Spleen (tissue), 11 donors: Measurements from ENCODE around the gene ATG4D. TPM values are rescaled to one million over a fixed set of nuclear protein-coding genes. Genes with fewer than 3 reads are reported as not detected.

Experiments
- DNase-seq: peaks from one replicate; pipeline ENCODE4 v3.0.0-alpha.2; 2020
- H3K27ac ChIP-seq, 8 donors: fragments of 200-600 bp; sonication (generic) in 7 of 8; 1 replicate in 4 of 8; 2 replicates in 4 of 8; pipeline versions ENCODE4 v1.5.0 to v1.8.0; 2016 to 2021; ENCODE audit warnings: inconsistent platforms in 4 of 8, mild to moderate bottlenecking in 4 of 8, moderate library complexity in 1 of 8
- H3K27me3 ChIP-seq, 7 donors: fragments of 200-600 bp; sonication (generic) in 6 of 7; replicated peaks in 1 of 7; 1 replicate in 4 of 7; 2 replicates in 3 of 7; pipeline versions ENCODE4 v1.5.0 to v1.8.0; 2016 to 2021; ENCODE audit warnings: inconsistent platforms in 3 of 7, mild to moderate bottlenecking in 1 of 7
- H3K36me3 ChIP-seq, 6 donors: fragments of 200-600 bp; sonication (generic) in 5 of 6; 1 replicate in 4 of 6; 2 replicates in 2 of 6; pipeline versions ENCODE4 v1.5.0 to v1.8.0; 2016 to 2021; ENCODE audit warnings: inconsistent platforms in 2 of 6
- H3K4me1 ChIP-seq, 6 donors: fragments of 200-600 bp; sonication (generic) in 5 of 6; 1 replicate in 3 of 6; 2 replicates in 3 of 6; pipeline versions ENCODE4 v1.5.0 to v1.8.0; 2016 to 2021; ENCODE audit warnings: inconsistent platforms in 3 of 6
- H3K4me3 ChIP-seq, 8 donors: fragments of 200-600 bp; sonication (generic) in 7 of 8; 1 replicate in 4 of 8; 2 replicates in 4 of 8; pipeline versions ENCODE4 v1.5.0 to v1.8.0; 2016 to 2021; ENCODE audit warnings: inconsistent platforms in 4 of 8, mild to moderate bottlenecking in 4 of 8, moderate library complexity in 2 of 8
- H3K9me3 ChIP-seq, 8 donors: fragments of 200-600 bp; sonication (generic) in 7 of 8; 1 replicate in 4 of 8; 2 replicates in 4 of 8; pipeline versions ENCODE4 v1.5.0 to v1.8.0; 2016 to 2021; ENCODE audit warnings: inconsistent platforms in 4 of 8
- POLR2A ChIP-seq, 3 donors: fragments of 450-650 bp; IDR thresholded peaks; one replicate each; pipeline ENCODE4 v1.5.1; 2017; ENCODE audit warnings: antibody characterized with exemption in 3 of 3, mild to moderate bottlenecking in 1 of 3
- POLR2AphosphoS5 ChIP-seq, 3 donors: sonication (generic); formaldehyde crosslinking; IDR thresholded peaks; one replicate each; pipeline ENCODE4 v1.5.1; 2017; ENCODE audit warnings: antibody characterized with exemption in 3 of 3
- WGBS, 5 donors: extraction: QIAGEN DNeasy Blood & Tissue Kit in 3 of 5; methylation state at CpG; one replicate each; pipeline versions ENCODE4 v1.1.5 to v1.1.7; 2013 to 2018; 5-methylcytosine and 5-hydroxymethylcytosine counted together
- intact Hi-C: fragments of 100-400 bp; cut with DNase I; formaldehyde crosslinking; loops from one replicate; pipeline ENCODE4 v1.15.0; 2023; ENCODE audit warnings: low total_unique reads
- polyA plus RNA-seq, 3 donors: library from polyadenylated mRNA; stranded (reverse); fragments of 200-250 nt; gene quantifications; one replicate each; pipeline ENCODE4 v1.2.1, GENCODE V29; 2013
- total RNA-seq, 7 donors: library from RNA; depleted of rRNA in 3 of 7; stranded (reverse); fragments of >200 nt in 3 of 7; fragmentation: NEBNext Ultra II Directional in 4 of 7; extraction: Animal tissue kit (Norgen Biotek cat#: 25700) in 4 of 7; gene quantifications; one replicate each; pipeline versions ENCODE4 v1.1.0 to v1.2.1, GENCODE V29; 2016 to 2021
- TF ChIP-seq, protein P1 (sequence below), 11 experiments: fragments of 200-600 bp in 7 of 11; fragments of 450-650 bp in 4 of 11; sonication (generic) in 4 of 11; IDR thresholded peaks in 8 of 11; conservative IDR thresholded peaks in 3 of 11; 1 replicate in 7 of 11; 2 replicates in 4 of 11; pipeline versions ENCODE4 v1.4.0 to v1.8.0; 2016 to 2021; ENCODE audit warnings: antibody characterized with exemption in 11 of 11, inconsistent platforms in 4 of 11, mild to moderate bottlenecking in 1 of 11
- donor health status: healthy with polysubstance abuse.
- donor health status: DM: no; HTN: no; CAD: no; lungs with moderate emphysema.
- donor health status: DM: no; HTN: no; CAD: no.
- donor health status: Bipolar disorder and iron deficiency.
- donor health status: healthy.
- donor health status: DM: no; HTN: no; CAD: no.
- donor health status: DM: yes; HTN: yes; CAD: no.

The ATG4D gene
- total and polyA plus RNA-seq, 10 donors = 18.2 to 40.5 (median 32.1) TPM

DNA sequence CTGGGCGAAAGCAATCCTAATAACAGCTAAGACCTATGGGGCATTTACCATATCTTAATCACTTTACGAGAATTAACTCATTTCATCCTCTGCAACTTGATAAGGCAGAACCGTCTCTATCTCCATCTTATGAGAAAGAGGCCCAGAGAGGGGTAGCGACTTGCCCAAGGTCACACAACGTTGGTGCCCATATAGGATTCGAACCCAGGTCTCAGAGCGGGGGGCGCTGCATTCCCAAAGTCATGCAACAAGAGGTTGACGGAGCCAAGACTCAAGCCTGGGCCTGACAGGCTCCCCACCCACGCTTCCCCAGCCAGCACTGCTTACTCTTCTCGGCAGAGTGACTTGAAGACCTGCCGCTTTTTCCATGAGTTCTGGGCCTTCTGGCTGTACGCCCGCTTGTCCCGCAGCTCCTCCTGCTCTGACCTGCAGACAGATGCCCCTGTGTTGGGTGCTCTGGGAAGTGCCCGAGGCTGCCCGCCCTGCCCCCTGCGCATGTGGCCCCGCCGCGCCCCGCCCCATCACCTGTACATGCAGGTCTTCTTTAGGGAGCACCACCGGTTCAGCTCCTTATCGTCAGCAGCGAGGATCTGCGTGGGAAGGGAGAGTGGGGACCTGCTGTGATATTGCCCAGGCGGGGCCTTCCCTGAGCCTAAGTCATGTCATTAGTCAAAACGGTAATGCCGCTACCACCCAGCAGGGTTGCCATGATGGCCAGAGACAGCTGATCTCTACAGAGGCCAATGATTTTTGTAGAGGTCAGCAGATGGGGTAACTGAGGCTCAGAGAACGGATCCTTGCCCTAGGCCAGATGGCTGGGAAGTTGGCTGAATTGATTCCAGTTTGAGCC is 11.3 kb downstream of the ATG4D start:
- Histone ChIP-seq H3K27me3 (no peaks in the 10 kb centered on the region), H3K9me3 (no peaks in the 10 kb centered on the region), H3K27ac (peak overlapping the region in 7 of 8 donors; percentile 4 to 87 (median 71)), H3K36me3 (peaks cover 0 to 100% (median 96%) of the 10 kb centered on the region in 6 donors), H3K4me3 (no peak overlapping the region), H3K4me1 (peaks cover 23 to 68% (median 42%) of the 10 kb centered on the region in 6 donors)
- DNase-seq = no peak
- intact Hi-C loops = no loop called here
- TF ChIP-seq, protein P1, sequence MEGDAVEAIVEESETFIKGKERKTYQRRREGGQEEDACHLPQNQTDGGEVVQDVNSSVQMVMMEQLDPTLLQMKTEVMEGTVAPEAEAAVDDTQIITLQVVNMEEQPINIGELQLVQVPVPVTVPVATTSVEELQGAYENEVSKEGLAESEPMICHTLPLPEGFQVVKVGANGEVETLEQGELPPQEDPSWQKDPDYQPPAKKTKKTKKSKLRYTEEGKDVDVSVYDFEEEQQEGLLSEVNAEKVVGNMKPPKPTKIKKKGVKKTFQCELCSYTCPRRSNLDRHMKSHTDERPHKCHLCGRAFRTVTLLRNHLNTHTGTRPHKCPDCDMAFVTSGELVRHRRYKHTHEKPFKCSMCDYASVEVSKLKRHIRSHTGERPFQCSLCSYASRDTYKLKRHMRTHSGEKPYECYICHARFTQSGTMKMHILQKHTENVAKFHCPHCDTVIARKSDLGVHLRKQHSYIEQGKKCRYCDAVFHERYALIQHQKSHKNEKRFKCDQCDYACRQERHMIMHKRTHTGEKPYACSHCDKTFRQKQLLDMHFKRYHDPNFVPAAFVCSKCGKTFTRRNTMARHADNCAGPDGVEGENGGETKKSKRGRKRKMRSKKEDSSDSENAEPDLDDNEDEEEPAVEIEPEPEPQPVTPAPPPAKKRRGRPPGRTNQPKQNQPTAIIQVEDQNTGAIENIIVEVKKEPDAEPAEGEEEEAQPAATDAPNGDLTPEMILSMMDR (IDR thresholded peaks at IDR 0.05 in 8 of 11, conservative IDR thresholded peaks at IDR 0.05 in 3 of 11) = no peak
- TF ChIP-seq POLR2AphosphoS5 (IDR thresholded peaks at IDR 0.05) = peak in 1 of 3 donors; percentile 57
- TF ChIP-seq POLR2A (IDR thresholded peaks at IDR 0.05) = no peak
- 86 to 90% (median 88%) methylated on average over 25 to 30 of the region's 30 CpGs for WGBS, 5 donors

DNA sequence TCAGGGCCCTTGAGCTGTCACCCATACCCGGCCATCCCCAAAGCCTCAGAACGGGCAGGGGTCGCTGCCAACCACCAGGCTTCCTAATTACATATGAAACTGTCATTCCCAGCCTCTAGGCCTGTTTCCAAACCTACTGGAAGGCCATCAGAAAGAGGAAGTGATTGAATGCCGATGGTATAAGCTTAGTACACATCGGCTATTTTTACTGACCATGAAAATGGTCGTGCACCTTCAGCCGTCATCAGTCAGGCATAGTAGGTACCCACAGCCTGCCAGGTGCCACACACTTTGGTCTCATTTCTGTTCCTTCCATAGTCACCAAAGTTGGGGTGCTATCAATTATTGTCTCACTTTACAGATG is 11.9 kb downstream of the ATG4D start:
- peaks cover 0 to 100% (median 96%) of the 10 kb centered on the region in 6 donors for H3K36me3 ChIP-seq
- DNase-seq = no peak
- TF ChIP-seq POLR2A (IDR thresholded peaks at IDR 0.05) (no peak), POLR2AphosphoS5 (IDR thresholded peaks at IDR 0.05) (no peak)
- TF ChIP-seq, protein P1 (IDR thresholded peaks at IDR 0.05 in 8 of 11, conservative IDR thresholded peaks at IDR 0.05 in 3 of 11) = no peak
- H3K4me1 ChIP-seq = peaks cover 23 to 63% (median 42%) of the 10 kb centered on the region in 6 donors
- H3K4me3 ChIP-seq = no peak overlapping the region
- H3K27me3 ChIP-seq = no peaks in the 10 kb centered on the region
- peak overlapping the region in 6 of 8 donors; percentile 4 to 87 (median 72) for H3K27ac ChIP-seq
- intact Hi-C loops = no loop called here
- 47 to 64% (median 55%) methylated on average over 7 of the region's 7 CpGs for WGBS, 5 donors
- no peaks in the 10 kb centered on the region for H3K9me3 ChIP-seq

- Histone ChIP-seq H3K27me3 (no peaks in the 10 kb centered on the region), H3K27ac (no peak overlapping the region), H3K4me1 (peaks cover 19 to 55% (median 33%) of the 10 kb centered on the region in 6 donors), H3K4me3 (no peak overlapping the region), H3K36me3 (peaks cover 0 to 100% (median 90%) of the 10 kb centered on the region in 6 donors), H3K9me3 (no peaks in the 10 kb centered on the region)
- intact Hi-C loops = no loop called here
- DNase-seq = no peak
- TF ChIP-seq POLR2AphosphoS5 (IDR thresholded peaks at IDR 0.05) (peak in 1 of 3 donors; percentile 66), POLR2A (IDR thresholded peaks at IDR 0.05) (no peak)
- TF ChIP-seq, protein P1 (IDR thresholded peaks at IDR 0.05 in 8 of 11, conservative IDR thresholded peaks at IDR 0.05 in 3 of 11) = no peak
- 95 to 97% (median 95%) methylated on average over 33 of the region's 33 CpGs for WGBS, 5 donors
Measured at GRCh38 chr19:10557603-10558197, 14.0 kb downstream of the ATG4D start.

GRCh38 chr19:10560154-10560553 is 16.4 kb downstream of the ATG4D start:
- Histone ChIP-seq H3K4me3 (no peak overlapping the region), H3K9me3 (no peaks in the 10 kb centered on the region), H3K27me3 (no peaks in the 10 kb centered on the region), H3K36me3 (peaks cover 0 to 92% (median 70%) of the 10 kb centered on the region in 6 donors), H3K27ac (no peak overlapping the region), H3K4me1 (peaks cover 8 to 55% (median 19%) of the 10 kb centered on the region in 6 donors)
- WGBS, 5 donors = 82 to 90% (median 89%) methylated on average over 7 of the region's 7 CpGs
- no peak for DNase-seq
- TF ChIP-seq POLR2A (IDR thresholded peaks at IDR 0.05) (no peak), POLR2AphosphoS5 (IDR thresholded peaks at IDR 0.05) (no peak)
- TF ChIP-seq, protein P1 (IDR thresholded peaks at IDR 0.05 in 8 of 11, conservative IDR thresholded peaks at IDR 0.05 in 3 of 11) = no peak
- intact Hi-C loops = no loop called here
